Testis (tissue), 2 donors: ENCODE results near the gene PARVG.

Experiments
- CTCF ChIP-seq, 3 experiments: fragments of 450-650 bp in 2 of 3; fragments of 200-600 bp in 1 of 3; sonication (generic) in 1 of 3; IDR thresholded peaks; one replicate each; pipeline ENCODE4 v1.5.1; 2016 to 2019; ENCODE audit warnings: antibody characterized with exemption in 3 of 3, mild to moderate bottlenecking in 2 of 3, moderate library complexity in 1 of 3
- POLR2A ChIP-seq: fragments of 450-650 bp; IDR thresholded peaks from one replicate; pipeline ENCODE4 v1.6.1; 2017; ENCODE audit warnings: antibody characterized with exemption, mild to moderate bottlenecking, moderate library complexity

- TF ChIP-seq CTCF (IDR thresholded peaks at IDR 0.05) = no peak
- no peak for TF ChIP-seq POLR2A
Measured at GRCh38 chr22:44247923-44248892, 67.5 kb downstream of the PARVG start.
